Central memory CD4-positive, alpha-beta T cell (primary cell): ENCODE data around the gene ZNF679.
A peak's percentile ranks its signal among the peaks of the same experiment; 100 is the strongest.
"Not testable (repeated sequence)": the region's sequence is repeated elsewhere in the genome, so short reads cannot be mapped to it uniquely, and the experiment has no call there.

Experiments
- DNase-seq: peaks from one replicate; pipeline ENCODE4 v3.0.0; 2022
- total RNA-seq, 3 experiments: gene quantifications; one replicate each; lab custom pipeline; 2026; lab: John Stamatoyannopoulos, UW

The ZNF679 gene
- 0 reads per million in 3 experiments for total RNA-seq

DNA sequence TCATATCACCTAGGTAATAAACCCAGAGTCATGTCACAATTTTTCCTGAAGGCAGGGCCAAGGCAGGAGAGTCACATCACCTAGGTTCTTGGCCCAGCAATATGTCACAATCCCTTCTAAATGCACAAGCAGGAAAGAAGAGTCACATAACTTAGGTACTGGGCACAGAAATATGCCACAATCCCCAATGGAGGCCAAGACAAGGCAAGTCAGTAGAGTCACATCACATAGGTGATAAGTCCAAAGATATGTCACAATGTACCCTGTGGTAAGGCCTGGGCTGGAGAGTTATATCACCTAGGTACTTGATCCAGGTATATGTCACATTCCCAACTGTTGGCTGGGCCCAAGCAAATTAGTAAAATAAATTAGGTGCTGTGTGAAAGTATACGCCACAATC, at the start of gene ZNF679:
TSS of gene ZNF679 (plus strand) at position 301 of the 400 bp plus-strand sequence. CDS start 20,644 bp downstream, outside the sequence.
- not testable (repeated sequence) for DNase-seq

DNA sequence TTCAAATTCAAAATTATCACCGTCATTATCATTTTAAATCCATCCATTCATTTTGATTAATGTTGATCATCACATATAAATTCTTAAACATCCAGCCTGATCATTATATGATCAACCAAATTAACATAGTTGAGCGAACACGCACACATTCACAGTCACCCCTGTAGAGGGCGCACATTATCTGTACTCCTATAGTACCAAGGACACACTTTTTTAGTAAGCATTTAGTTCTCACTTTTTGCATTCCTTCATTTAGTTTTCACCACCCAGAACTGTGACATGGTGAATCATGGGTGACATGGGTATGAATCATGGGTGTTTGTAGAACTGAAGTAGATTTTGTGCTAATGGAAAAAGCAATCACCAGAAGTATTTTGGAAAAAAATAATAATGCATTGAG, 47.3 kb upstream of the ZNF679 start:
- no peak for DNase-seq

DNA sequence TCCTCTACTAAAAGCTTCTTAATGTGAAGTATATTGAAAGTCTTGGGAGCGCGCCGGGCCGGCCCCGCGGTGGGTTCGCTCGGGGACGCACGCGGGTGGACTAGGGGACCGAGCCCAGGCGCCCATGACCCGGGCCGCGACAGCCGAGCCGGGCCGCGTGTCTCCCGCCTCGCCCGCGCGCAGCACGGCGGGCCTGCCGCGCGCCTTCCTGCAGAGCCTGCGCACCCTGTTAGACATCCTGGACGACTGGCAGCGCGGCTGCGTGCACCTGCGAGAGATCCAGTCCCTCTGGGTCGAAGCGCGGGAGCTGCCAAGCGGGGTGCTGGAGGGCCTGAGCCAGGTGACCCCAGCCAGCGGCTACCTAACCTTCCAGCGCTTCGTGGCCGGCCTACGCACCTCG, 46.7 kb upstream of the ZNF679 start:
- DNase-seq, result no peak

DNA sequence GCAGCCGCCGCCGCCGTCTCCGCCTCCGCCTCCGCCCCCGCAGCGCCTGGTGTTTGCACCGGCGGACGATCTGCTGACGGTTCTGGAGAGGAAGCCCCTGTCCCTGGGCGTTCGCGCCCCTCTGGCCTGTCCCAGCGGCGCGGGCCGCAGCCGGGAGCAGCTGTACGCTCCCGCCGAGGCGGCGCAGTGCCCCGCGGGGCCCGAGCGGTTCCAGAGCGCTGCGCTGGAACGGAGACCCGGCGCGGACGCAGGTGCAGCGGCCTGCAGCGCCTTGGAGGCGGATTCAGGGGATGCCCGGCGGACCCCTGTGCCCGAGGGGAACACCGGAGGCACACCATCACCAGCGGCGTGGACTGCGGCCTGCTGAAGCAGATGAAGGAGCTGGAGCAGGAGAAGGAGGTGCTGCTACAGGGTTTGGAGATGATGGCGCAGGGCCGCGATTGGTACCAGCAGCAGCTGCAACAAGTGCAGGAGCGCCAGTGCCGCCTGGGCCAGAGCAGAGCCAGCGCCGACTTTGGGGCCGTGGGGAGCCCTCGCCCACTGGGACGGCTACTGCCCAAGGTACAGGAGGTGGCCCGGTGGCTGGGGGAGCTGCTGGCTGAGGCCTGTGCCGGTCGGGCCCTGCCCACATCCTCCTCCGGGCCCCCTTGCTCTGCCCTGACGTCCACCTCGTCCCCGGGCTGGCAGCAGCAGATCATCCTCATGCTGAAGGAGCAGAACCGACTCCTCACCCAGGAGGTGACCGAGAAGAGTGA, 46.1 kb upstream of the ZNF679 start:
- no peak for DNase-seq

DNA sequence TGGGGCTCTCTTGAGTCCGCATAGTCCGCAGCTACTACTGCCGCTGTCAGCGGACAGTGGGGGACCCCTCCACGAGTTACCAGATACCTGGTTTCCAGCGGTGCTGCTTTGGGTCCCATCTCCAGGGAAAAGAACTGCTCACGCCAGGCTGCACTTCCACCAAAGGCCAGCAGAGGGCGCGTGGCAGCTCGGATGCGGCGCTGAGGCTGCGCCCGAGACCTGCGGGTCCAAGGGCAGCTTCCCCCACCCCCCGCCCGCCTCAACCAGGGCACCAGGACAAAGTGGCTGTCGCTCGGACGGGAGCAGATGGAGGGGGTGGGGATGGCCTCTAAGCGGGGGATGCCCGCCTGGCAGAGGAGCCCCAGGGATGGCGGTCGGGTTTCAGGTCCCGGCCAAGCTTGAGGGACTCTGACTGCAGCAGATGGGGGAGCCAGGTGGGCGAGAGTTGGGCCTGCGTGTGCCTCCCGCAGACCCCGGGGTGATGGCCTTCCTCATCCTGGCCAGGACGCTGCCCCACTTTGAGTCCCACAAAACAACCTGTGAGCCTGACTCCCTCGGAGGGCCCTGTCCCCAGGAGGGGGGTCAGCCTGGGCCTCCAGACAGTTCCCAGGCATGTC, 45.0 kb upstream of the ZNF679 start:
- peak; percentile 16 for DNase-seq

DNA sequence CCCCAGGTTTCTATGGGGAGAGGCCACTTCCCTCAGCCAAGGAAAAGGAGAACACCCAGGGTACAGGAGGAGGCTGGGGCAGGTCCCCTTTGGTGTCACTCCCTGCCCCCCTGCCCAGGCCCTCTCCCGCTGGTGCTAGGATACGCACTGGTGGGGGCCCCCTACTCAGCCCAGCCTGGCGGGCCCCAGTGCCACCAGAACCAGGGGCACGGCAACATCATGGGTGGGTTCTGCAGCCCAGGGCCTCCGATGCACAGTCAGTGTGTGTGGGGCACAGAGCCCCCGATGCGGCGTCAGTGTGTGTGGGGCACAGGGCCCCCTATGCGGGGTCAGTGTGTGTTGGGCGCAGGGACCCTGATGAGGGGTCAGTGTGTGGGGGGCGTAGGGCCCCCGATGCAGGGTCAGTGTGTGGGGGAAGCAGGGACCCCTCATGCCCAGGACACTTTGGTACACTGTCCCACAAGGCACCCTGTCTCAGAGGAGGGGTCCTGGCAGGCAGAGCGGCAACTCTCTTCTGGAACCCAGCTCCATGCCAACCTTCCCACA, 44.4 kb upstream of the ZNF679 start:
- no peak for DNase-seq

DNA sequence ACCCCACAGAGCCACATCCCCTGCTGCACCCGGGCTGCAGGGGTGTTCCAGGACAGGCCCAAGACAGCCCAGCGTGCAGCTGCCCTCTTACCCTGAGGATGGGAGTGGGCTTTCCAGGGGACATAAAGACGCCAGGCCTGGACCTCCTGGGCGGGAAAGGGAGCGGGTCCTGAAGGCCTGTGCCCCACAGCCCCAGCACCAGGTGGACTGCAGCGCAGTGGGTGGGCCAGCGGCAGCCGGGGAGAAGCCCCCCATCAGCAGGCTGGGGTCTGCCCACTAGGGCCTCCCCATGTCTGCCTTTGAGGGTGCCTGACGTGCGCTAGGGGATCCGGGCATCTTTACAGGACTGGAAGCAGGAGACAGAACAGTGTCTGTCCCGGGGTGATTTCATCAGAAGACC, 43.9 kb upstream of the ZNF679 start:
- no peak for DNase-seq

DNA sequence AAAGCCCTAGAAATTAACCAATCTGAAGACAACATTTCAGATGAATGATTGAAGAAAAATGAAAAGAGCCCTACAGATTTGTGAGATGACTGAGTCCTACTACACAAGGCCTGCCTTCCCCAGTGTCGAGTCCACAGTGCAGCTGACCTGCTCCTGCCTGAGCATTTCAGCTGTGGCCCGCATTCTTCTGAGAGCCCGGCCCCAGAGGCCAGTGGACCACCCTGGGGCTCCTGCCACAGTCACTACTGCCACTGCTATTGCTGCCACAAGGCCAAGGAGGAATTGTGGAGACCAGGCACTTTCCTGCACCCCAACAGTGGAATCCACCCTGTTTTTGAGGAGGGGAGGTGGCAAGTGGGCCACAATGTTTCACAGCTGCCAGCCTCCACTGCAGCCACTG, 40.9 kb upstream of the ZNF679 start:
- DNase-seq, result no peak

DNA sequence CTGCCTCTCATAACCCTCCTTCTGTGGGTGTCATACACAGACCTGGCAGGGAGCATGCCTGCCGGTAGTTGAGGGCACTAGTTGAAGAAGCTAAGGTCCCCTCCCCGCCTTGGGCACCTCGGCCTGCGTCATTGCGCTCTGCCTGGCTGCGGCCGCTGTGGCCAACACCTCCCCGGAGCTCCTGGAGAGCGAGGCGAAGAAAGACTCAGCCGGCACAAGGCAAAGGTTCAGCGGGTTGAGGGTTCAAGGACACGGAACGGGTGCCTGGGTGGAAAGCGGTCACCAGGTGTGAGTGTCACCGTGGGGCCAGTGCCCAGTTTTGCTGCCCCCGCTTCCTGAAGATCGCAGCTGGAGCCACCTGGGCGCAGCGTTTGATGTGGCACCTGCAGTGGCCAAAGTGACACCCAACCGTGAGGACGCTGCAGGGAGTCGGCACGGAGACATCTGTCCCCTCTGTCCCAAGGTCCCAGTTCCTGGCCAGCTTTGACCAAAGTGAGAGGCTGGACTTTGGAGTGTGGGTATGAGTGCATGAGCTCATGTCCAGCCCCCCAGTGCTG, 36.0 kb upstream of the ZNF679 start:
- no peak for DNase-seq

DNA sequence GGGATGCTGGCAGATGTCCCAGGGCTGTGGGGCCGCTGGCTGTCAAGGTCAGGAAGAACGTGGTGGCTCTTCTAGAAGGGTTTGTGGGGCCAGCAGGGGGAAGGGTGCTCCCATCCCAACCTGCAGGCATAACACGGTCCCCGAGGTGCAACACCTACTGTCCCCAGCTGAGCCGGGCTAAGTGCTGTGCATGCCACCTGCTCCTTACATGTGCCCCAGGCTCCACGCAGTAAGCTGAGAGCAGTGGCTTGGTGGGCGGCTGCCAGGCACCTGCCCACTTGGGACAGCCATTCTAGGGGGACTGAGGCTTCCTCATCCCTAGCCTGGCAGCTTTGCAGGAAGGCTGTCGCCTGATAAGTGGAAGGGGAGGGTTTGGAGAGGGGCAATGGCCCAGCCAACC, 35.5 kb upstream of the ZNF679 start:
- DNase-seq, result no peak

DNA sequence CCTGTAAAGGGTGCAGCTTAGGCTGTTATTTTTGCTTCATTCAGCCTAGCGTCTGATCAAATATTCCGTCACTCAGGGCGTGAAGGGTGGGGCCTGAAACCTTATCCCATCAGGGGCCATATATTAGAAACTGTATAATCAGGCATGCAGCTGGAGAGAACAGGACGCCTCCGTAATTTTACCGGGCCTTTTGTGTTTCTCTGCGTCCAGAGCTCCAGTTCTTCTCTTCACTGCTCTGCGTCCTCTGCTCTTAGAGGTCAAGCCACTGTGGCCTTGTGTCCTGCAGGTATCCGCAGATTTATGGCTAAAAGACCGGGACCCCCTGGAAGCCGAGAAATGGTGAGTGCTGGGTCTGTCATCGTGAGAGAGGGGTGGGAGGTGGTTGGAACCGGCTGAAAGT, 21.4 kb upstream of the ZNF679 start, which contains the start of gene ZNF735:
TSS of gene ZNF735 (plus strand) at position 301 of the 400 bp plus-strand sequence. CDS start at position 301, 0 bp downstream.
- DNase-seq, result no peak

DNA sequence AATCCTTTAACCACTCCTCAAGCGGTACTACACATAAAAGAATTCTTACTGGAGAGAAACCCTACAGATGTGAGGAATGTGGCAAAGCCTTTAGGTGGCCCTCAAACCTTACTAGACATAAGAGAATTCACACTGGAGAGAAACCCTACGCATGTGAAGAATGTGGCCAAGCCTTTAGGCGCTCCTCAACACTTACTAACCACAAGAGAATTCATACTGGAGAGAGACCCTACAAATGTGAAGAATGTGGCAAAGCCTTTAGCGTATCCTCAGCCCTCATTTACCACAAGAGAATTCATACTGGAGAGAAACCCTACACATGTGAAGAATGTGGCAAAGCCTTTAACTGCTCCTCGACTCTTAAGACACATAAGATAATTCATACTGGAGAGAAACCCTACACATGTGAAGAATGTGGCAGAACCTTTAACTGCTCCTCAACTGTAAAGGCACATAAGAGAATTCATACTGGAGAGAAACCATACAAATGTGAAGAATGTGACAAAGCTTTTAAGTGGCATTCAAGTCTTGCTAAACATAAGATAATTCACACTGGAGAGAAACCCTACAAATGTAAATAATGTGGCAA, 8.5 kb upstream of the ZNF679 start:
- not testable (repeated sequence) for DNase-seq

DNA sequence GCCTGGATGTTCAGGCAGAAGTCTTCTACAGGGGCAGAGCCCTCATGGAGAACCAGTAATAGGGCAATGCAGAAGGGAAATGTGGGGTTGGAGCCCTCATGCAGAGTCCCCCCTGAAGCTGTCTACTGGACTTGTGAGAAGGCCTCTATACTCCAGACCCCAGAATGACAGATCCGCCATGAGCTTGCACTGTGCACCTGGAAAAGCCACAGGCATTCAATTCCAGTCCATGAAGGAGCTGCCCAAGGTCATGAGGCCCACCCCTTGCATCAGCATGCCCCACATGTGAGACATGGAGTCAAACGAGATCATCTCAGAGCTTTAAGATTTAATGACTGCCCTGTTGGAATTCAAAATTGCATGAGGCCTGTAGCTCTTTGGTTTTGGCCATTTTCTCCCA, 4.9 kb upstream of the ZNF679 start:
- DNase-seq, result no peak

DNA sequence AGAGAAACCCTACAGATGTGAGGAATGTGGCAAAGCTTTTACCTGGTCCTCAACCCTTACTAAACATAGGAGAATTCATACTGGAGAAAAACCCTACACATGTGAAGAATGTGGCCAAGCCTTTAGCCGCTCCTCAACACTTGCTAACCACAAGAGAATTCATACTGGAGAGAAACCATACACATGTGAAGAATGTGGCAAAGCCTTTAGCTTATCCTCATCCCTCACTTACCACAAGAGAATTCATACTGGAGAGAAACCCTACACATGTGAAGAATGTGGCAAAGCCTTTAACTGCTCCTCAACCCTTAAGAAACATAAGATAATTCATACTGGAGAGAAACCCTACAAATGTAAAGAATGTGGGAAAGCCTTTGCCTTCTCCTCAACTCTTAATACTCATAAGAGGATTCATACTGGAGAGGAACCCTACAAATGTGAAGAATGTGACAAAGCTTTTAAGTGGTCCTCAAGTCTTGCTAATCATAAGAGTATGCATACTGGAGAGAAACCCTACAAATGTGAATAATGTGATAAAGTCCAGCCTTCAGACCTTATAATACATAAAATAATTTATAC, 38.2 kb downstream of the ZNF679 start:
- no peak for DNase-seq

DNA sequence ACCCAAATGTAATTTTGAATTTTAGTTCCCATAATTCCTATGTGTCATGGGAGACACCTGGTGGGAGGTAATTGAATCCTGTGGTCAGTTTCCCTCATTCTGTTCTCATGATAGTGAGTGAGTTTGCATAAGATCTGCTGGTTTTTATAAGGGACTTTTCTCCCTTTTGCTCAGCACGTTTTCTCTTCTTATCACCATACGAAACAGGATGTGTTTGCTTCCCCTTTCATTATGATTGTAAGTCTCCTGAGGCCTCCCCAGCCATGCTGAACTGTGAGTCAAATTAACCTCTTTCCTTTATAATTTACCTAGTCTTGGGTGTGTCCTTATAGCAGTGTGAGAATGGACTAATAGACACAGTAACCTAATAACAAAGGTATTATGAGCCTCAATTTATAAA, 49.4 kb downstream of the ZNF679 start:
- no peak for DNase-seq

DNA sequence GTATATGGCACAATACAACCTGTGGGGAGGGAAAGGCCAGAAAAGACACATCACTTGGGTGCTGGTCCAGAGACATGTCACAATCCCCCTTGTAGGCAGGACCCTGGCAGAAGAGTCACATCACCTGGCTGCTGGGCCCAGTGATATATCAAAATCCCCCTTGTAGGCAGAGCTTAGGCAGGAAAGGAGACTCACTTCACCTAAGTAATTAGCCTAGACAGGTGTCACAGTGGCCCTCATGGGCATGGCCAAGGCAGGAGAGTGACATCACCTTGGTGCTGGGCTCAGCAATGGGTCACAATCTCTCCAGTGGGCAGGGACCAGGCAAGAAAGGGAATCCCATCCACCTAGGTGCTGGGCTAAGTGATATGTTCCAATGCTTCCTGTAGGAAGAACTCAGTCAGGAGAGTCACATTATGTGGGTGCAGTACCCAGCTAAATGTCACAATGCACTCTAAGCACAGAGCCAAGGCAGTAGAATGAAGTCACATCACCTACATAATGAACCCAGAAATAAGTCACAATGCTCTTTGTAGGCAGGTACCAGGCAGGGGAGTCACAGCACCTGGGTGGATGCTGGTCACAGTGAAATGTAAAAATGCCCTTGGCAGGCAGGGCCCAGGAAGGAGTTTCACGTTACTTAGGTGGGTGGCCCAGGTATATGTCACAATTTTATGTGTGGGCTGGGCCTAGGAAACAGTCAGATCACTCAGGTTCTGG, 66.6 kb downstream of the ZNF679 start:
- no peak for DNase-seq

DNA sequence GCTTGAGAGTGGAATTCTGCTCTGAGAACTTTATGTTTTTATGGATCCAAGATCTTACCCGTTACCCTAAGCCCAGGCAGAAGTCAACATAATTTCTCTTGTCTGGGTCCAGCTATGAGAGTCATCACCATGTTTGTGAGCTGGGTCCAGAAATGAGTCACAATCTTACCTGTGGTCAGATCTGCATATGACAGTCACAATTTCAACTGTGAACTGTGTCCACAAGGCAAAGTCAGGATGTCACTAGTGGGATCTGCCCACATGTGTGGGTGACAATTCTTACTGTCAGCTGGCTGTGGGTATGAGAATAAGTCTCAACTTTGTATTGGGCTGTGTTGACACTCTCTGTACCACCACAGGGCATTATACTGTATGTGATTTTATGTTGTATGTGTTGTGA, 69.1 kb downstream of the ZNF679 start:
- not testable (repeated sequence) for DNase-seq

DNA sequence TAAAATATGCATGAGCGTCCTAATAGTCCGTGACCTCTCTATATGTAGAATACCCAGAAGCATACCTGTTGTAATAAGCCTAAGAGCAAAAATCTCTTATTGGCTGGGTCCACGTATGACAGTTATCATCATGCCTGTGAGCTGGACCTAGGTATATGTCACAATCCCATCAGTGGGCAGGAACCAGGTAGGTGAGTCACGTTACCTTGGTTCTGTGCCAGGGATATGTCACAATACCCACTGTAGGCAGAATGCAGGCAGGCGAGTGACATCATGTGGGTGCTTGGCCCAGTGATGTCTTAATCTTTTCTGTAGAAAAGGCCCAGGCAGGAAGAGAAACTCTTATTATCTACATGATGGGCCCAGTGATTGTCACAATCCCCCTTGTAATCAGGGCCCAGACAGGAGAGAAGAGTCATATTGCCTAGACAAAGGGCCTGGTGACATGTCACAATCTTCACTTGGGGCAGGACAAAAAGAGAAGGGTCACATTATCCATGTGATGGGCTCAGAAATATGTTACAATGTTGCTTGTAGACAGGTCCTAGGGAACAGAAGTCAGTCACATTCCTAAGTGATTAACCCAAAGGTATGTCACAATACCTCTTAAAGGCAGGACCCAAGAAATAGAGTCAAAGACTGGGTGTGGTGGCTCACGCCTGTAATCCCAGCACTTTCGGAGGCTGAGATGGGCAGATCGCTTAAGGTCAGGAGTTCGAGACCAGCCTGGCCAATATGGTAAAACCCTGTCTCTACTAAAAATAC, 72.5 kb downstream of the ZNF679 start:
- DNase-seq, result no peak

DNA sequence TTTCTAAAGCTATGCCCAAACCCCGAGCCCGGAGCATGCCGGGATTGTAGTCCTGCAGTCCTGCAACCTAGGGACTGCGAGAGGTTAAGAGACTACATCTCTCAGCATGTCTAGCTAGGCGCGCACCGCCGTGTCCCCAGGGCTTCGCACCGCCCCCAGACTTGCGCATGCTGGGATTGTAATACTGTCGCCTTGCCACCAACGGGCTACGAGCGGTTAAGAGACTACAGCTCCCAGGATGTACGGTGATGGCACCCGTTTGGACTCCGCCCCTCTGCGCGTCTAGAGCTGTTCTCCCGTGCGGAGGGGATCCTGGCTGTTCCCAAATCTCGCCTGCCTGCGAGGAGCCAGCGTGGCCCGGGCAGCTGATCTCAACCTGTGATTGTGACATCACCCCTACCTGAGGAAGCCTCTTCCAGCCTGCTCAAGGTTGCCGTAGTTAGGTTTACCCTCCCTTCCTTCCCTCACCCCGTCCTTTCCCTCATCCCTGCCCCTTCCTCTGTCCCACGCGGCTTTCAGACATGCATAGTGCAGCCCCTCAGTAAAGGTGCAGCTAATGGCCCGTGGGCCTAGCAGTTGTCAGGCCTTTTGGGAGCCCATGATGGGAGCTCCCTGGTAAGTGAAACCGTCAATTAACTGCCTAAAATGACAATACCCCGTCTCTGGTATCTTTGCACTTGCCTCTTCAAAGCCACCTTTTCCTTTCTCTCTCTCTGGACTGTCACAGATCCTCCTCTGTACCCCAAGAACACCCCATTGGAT, 79.2 kb downstream of the ZNF679 start:
- peak; percentile 94 for DNase-seq

DNA sequence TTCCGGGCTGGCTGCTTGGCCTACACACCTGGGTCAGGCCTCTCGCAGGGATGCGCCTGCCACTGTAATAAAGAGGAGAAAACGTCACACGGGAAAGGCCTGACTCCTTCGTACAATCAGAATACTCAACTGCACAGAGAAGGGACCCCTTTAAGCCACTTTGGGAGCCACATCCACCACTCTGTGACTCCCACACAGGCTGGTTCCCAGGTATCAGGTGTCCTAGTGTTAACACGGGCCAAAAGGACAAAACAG, 79.7 kb downstream of the ZNF679 start:
- DNase-seq, result no peak

DNA sequence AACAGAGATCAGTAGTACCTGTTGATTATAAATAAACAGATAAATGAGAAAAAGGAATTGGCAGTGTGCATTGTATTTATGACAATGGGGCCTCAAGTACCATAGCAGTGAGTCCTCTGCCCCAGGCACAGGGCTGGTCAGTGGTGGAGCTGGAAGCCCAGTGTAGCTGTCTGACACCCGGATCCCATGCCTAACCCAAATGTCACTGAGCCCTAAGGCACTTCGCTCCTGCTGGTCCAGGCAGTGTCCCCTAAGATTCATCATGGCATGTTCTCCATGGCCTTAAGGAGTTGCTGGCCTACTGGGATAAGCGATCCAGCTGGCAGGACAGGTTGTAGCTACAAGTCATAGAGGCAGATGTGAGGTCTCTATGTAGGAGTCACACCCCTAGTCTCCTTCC, 82.2 kb downstream of the ZNF679 start:
- DNase-seq, result no peak
